GM18502 (cell line): ENCODE results near the gene RAD51B.

Experiments
- ATAC-seq: cut with Tn5 transposase; IDR thresholded peaks from one replicate; pipeline ENCODE4 v1.9.1; 2021; ENCODE audit warnings: mild to moderate bottlenecking; ENCODE audit not compliant: unreplicated experiment, poor library complexity

Gene RAD51B

GRCh38 chr14:67887478-67887877, 67.9 kb downstream of the RAD51B start:
- ATAC-seq: no peak

- no peak for ATAC-seq
These were observed 69.9 kb downstream of the RAD51B start for GRCh38 chr14:67889455-67889854.

- no peak for ATAC-seq
These were observed 73.0 kb downstream of the RAD51B start for GRCh38 chr14:67892466-67893100.

- ATAC-seq: no peak
These were observed 80.7 kb downstream of the RAD51B start for GRCh38 chr14:67900231-67900630.

GRCh38 chr14:67908052-67908754, 88.6 kb downstream of the RAD51B start:
- no peak for ATAC-seq

GRCh38 chr14:67911562-67911961, 92.0 kb downstream of the RAD51B start:
- no peak for ATAC-seq

- no peak for ATAC-seq
These were observed 96.9 kb downstream of the RAD51B start for GRCh38 chr14:67916430-67916829.

GRCh38 chr14:67917006-67917405, 97.4 kb downstream of the RAD51B start:
- ATAC-seq: no peak

- ATAC-seq: no peak
These were observed 99.3 kb downstream of the RAD51B start for GRCh38 chr14:67918838-67919237.

GRCh38 chr14:67919259-67920032, 99.9 kb downstream of the RAD51B start:
- no peak for ATAC-seq

GRCh38 chr14:67926821-67927220, 107.2 kb downstream of the RAD51B start:
- ATAC-seq: no peak

- no peak for ATAC-seq
These were observed 107.7 kb downstream of the RAD51B start for GRCh38 chr14:67927244-67927643.

- no peak for ATAC-seq
These were observed 108.8 kb downstream of the RAD51B start for GRCh38 chr14:67928375-67928774.

GRCh38 chr14:67932708-67933246, 113.2 kb downstream of the RAD51B start:
- no peak for ATAC-seq

GRCh38 chr14:67933266-67933665, 113.7 kb downstream of the RAD51B start:
- no peak for ATAC-seq

GRCh38 chr14:67934087-67934486, 114.5 kb downstream of the RAD51B start:
- no peak for ATAC-seq

GRCh38 chr14:67934862-67935261, 115.3 kb downstream of the RAD51B start:
- no peak for ATAC-seq

- ATAC-seq: no peak
These were observed 115.8 kb downstream of the RAD51B start for GRCh38 chr14:67935371-67935770.

- no peak for ATAC-seq
These were observed 118.5 kb downstream of the RAD51B start for GRCh38 chr14:67938071-67938470.

- no peak for ATAC-seq
These were observed 121.2 kb downstream of the RAD51B start for GRCh38 chr14:67940486-67941455.
